Stimulated activated CD4-positive, alpha-beta T cell treated with anti-CD3 and anti-CD28 coated beads, Interleukin-2, amount 100 ng/mL, for 4 hours (primary cell): ENCODE data around the gene PHLDA2.

Experiments used
- DNase-seq: peaks from one replicate; pipeline ENCODE4 v3.0.0-alpha.2; 2020; ENCODE audit warnings: low read depth

The PHLDA2 gene

DNA sequence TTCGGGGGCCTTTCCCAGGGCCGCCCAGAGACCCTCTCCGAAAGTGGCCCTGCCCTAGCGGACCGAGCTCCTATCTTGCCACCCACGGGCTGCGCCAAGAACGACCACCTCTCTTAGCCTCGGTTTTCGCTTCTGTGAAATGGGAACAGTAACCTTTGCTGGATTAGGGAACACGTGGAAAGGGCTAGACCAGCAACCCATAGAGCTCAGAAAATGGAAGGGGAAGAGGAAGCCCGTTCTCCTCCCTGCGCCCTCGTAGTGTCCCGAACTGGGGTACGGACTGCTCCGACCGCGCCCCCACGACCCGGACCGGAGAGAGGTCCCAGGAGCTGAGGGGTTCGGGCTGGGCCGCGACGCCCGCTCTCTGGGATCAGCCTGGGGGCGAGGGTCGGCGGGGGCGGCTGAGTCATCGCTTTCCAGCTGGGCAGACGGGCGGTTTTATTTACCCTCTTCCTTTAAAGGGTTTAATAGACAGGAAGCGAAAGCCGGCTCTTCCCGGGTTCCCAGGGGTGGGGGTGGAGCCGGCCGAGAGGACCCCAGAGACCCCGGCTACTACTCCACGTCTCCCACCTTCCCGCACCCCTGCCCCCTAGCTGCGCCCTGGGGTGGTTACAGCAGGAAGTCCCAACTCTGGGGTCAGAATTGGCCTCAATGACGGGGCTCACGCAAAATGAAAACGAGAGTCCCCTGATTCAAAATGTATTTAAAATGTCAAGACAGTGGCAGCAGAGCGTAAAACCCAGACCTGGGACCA, 907 bp upstream of the PHLDA2 start:
- no peak for DNase-seq

- DNase-seq = no peak
Measured at GRCh38 chr11:2929531-2929949, 320 bp upstream of the PHLDA2 start.

DNA sequence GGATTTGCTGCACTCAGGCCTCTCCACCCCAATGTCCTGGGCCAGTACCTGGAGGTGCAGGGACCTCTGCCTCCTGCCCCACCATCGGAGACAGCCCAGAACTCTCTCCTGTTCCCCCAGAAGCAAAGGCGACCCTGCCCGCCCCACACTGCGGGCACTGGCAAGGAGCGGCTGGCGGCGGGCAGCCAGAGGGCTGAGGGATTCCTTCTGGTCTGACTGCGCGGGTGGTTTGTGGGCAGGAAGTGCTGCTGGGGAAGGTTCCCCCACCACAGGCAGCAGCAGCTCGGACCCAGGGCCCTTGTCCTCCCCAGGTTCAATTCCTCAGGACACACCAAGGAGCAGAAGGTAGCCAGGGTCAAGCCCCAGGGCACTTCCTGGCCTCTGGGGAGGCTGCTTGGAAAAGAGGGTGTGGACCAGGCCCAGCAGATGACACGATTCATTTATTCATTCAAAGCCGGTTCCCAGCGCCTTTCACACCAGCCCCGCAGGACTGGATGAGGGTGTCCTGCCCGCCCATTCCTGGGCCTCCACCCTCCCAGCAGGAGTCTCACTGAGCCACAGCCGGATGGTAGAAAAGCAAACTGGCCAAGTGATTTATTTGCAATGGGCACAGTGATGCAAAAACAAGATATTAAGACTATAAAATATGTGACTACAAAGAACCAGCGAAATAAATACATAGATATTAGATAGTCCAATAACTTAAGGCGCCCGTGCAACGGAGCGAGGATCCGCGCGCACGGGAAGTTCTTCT, 1.2 kb downstream of the PHLDA2 start:
- no peak for DNase-seq

GRCh38 chr11:2927121-2927800, 2.0 kb downstream of the PHLDA2 start:
- no peak for DNase-seq

DNA sequence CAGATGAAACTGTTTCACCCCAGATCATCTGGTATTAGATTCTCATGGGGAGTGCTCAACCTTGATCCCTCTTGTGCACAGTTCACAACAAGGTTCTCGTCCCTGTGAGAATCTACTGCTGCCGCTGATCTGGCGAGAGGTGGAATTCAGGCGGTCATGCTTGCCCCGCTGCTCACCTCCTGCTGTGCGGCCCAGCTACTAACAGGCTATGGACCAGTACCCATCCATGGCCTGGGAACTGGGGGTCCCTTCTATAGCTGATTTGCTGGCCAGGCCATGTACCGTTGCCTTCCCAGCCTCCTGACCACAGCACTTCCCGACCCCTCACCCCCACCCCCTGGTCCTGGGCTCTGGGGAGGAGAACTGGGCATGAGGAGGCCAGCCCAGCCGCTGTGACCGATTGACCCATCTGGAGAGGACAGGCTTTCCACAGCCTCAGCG, 2.6 kb downstream of the PHLDA2 start:
- no peak for DNase-seq

DNA sequence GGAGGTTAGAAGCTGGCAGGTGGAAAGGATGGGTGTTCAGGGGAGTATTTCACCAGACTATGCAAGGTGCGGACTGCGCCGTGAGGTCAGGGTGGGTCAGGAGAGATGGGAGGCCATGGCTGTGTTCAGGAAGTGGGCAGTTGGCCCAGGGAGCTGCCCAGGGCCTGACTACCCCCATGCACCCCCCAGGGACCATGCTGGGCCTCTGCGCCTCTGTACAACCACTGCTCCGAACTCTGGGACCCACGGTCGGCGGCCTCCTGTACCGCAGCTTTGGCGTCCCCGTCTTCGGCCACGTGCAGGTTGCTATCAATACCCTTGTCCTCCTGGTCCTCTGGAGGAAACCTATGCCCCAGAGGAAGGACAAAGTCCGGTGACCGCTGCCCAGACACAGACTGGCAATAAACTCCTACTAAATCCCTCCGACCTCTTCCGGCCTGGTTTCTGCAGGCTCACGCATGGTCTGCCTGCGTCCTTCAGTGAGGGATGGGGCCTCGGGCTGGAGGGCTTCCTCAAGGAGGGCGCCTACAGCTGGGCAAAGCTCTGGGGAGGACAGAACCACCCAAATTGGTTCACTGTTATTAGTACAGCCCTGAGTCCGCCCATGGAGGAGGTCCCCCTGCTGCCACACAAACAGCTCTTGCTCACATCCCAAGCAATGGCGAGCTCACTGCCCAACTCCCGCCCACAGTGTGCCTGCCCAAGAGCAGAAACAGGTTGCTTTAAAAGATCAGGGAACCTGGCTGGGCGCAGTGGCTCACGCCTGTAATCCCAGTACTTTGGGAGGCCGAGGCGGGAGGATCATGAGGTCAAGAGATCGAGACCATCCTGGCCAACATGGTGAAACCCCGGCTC, 4.2 kb downstream of the PHLDA2 start:
- no peak for DNase-seq

GRCh38 chr11:2924381-2924780, 4.8 kb downstream of the PHLDA2 start:
- DNase-seq = no peak

DNA sequence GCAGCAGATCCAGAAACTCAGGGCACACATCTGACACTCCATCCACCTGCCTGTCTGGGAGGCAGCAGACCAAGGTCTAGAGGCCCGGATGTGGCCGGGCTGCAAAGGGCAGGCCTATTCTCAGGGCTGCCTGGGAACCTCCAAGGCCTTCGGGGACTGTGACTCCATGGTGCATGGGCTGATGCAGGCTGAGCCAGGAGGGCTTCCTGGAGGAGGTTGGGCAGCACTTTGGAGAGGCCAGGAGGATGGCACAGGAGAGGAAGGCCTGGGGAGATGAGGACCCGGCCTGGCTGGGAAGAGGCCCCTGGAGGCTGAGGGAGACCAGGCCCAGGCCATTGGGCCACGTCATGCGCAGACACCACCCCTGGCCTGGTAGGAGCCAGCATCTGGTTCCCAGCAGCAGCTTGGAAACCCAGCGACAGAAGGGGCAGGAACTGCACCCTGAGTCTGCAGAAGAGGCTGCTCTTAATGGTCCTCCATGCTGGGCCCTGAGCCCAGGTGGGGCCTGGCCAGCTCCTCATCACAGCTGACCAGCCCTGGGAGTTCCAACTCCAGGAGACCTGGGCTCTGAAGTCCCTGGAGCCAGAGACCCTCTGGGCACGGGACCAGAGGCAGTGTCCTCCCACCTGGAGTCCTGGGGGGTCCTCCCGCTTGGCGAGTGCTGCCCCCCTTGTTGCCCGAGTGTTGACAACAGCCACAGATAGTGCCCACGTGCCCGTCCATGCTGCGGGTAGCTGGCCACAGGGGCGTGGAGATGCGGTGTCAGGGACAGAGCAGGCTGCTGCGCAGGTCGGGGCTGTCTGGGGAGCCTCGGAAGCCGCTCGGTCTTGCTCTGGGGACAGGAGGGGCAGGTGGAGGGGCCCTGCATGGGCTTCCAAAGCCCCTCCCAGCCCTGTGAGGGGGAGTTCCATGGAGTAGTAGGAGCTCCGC, 5.5 kb downstream of the PHLDA2 start:
- no peak for DNase-seq

- no peak for DNase-seq
Measured at GRCh38 chr11:2922655-2923054, 6.6 kb downstream of the PHLDA2 start.

DNA sequence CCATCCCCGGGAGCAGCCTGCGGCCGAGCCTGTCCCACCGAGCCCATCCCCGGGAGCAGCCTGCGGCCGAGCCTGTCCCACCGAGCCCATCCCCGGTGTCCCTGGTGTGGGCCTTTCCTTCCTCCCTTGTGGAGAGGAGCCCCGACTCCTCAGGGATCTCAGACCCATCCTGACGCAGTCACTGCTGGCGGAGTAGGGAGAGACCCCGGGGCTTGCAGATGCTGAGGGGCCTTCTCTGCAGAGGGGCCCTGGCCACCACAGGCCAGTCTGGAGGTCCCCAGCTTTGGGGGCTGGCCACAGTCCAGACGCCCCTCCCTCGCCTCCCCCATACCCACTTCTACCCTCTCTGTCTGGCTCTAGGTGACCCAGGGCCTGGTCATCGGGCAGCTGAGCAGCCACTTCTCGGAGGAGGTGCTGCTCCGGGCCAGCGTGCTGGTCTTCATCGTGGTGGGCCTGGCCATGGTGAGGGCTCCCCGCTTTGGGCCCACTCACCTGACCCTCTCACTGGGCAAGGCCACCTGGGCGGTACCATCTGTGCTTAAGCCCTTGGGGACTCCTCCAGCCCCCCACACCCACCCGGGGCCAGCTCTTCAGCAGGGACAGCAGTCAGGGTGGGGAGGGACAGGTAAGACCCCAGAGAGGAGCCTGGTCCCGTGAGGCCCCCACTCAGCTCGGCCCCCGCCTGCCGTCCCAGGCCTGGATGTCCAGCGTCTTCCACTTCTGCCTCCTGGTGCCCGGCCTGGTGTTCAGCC, 7.3 kb downstream of the PHLDA2 start:
- DNase-seq = no peak

DNA sequence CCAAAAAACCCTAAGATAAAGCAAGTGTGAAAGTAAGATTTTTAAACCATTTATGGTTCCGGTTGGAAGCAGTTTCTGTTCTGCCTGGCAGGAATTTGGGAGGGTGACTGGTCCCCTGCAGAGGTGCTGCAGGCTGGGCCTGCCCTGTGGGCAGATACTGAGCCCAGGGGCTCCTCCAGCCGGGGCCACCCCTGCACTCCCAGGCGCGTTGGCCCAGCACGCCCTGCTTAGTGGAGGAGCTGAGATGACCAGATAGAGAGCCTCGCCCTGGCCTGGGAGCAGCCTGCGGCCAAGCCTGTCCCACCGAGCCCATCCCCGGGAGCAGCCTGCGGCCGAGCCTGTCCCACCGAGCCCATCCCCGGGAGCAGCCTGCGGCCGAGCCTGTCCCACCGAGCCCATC, 8.0 kb downstream of the PHLDA2 start:
- no peak for DNase-seq

- no peak for DNase-seq
Measured at GRCh38 chr11:2920343-2920742, 8.9 kb downstream of the PHLDA2 start.

GRCh38 chr11:2919837-2920236, 9.4 kb downstream of the PHLDA2 start:
- DNase-seq = no peak

DNA sequence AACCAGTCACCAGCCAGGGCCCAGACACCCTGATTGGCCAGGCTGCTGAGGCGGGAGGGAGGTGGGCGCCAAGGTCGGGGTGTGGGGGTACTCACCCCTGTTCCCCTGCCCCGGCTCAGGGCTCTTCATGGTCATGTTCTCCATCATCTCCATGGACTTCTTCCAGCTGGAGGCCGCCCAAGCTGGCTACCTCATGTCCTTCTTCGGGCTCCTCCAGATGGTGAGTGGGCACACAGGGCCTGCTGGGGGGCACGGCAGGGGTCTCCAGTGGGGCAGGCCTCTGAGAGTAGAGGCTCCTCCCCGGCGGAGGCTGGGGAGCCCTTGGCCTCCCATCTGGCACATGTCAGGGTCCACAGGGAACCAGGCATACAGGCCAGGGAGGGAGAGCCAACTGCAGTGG, 10.0 kb downstream of the PHLDA2 start:
- DNase-seq = no peak

- no peak for DNase-seq
Measured at GRCh38 chr11:2917842-2918490, 11.3 kb downstream of the PHLDA2 start.

DNA sequence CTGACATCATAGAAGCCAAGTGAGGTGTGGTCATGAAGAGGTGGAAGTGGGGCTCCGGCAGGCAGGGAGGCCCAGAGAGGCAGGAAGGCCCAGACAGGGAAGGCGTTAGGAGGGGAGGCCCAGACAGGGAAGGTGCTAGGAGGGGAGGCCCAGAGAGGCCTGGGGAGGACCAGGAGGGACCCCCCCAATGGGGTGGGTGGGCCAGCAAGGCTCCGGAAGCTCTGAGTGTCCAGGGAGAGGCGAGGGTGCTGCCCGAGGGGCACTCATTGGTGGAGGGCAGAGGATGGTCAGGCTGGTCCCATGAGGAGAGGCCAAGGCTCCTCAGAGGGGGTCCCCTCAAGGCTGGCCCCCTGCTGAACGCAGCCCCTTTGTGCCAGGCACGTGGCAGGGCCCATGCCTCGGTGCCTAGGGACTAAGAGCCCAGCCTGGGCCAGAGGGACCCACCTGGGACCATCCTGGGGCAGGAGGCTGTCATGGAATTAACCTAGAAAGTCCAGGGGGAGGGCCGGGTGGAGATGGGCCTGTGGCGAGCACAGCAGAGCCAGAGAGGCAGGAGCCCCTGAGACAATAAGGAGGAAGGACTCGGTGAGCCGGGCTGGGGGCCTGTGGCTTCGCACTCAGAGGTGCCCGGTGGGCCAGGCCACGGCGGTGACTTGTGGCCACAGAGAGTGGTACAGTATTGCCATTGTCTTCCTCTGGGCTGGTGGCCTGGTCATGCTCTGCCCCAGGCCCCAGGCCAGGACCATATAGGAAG, 12.2 kb downstream of the PHLDA2 start:
- DNase-seq = no peak

- DNase-seq = no peak
Measured at GRCh38 chr11:2916114-2916891, 12.9 kb downstream of the PHLDA2 start.

DNA sequence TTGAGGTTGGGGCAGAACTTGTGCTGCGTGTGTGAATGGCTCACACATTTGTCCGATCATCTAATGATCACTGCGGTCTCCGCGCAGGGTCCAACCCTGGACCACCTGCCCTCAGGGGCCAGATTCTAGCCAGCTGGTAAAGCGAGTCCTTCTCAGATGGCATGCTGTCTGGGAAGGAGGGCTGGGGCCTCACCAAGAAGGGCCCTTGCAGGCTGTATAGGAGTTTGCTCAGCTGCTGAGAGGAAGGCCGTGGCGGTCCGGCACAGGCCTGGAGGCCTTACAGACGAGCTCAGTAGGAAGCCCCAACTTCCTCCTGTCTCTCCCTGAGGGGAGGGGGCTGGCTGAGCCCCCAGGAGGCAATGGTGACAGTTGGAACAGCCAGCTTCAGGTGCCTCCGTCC, 13.7 kb downstream of the PHLDA2 start:
- DNase-seq = no peak
